Measurements from ENCODE around the gene ATXN7L1. TPM values are rescaled to one million over a fixed set of nuclear protein-coding genes. Genes with fewer than 3 reads are reported as not detected.
"Not testable (repeated sequence)": the region's sequence is repeated elsewhere in the genome, so short reads cannot be mapped to it uniquely, and the experiment has no call there.

The ATXN7L1 gene
- total RNA-seq, 4 donors from 2014 or later: 5.9 to 21.2 (median 7.7) TPM

DNA sequence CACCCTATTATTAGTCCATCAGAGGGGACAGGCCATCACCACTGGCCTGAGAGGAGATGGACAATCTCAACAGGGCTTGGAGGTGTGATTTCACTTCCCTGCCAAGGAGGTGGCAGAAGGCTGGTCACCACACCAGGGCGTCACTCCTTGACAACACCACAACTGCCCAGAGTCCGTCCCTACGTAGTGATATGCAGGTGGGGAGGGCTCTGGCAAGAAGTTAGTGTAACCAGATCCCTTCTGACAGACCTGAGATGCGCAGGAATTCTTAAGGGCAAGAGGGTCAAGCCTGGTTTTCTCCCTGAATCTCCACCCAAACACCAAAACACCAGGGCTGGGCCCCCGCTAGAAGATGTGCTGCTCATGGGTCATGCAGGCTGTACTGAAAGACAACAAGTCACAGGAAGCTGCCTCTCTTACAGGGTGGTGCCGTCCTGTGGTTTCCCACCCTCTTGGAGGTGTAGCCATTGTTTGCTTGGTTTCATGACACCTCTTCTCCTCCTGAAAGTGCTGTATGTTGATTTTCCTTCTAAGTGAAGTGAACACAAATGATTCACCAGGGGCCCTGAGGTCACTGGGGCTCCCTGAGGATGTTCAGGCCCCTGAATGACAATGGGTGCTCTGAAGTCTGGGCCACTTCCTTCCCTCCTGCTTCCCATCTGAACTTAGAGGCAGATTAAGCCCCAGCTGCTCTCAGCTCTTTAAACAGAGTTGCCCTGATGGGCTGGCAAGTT is 27.1 kb downstream of the ATXN7L1 start:
- no peak overlapping the region for H3K4me3 ChIP-seq
- peaks cover 0 to 47% (median 11%) of the 10 kb centered on the region in 3 donors for H3K4me1 ChIP-seq
- TF ChIP-seq EP300 (IDR thresholded peaks at IDR 0.05) (no peak), POLR2AphosphoS5 (IDR thresholded peaks at IDR 0.05) (no peak), POLR2A (IDR thresholded peaks at IDR 0.05) (no peak)
- no peaks in the 10 kb centered on the region for H3K36me3 ChIP-seq
- no peaks in the 10 kb centered on the region for H3K9me3 ChIP-seq
- no peak for ATAC-seq
- WGBS, 2 donors (ENCODE audit: low coverage in 1 of 2): 40 to 92% methylated on average over 1 to 5 of the region's 6 CpGs
- no peak overlapping the region for H3K27ac ChIP-seq
- no peaks in the 10 kb centered on the region for H3K27me3 ChIP-seq

DNA sequence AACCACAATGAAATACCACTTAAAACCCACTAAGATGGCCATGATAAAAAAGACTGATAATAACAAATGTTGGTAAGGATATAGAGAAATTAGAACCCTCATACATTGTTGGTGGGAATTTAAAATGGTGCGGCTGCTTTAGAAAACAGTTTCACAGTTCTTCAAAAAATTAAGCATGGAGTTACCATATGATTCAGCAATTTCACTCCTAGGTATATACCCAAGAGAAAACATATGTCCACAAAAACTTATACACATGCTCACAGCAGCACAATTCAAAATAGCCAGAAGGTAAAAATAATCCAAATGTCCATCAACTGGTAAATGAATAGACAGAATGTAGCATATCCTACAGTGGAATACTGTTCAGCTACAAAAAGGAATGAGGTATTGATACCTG is 30.0 kb downstream of the ATXN7L1 start:
- Histone ChIP-seq H3K4me1 (peaks cover 0 to 27% (median 2%) of the 10 kb centered on the region in 3 donors), H3K27me3 (no peaks in the 10 kb centered on the region), H3K27ac (no peak overlapping the region), H3K36me3 (no peaks in the 10 kb centered on the region), H3K4me3 (no peak overlapping the region), H3K9me3 (no peaks in the 10 kb centered on the region)
- 78 to 100% methylated on average over 1 of the region's 1 CpG for WGBS, 2 donors (ENCODE audit: low coverage in 1 of 2)
- no peak for TF ChIP-seq EP300 (IDR thresholded peaks at IDR 0.05)
- TF ChIP-seq CTCF (IDR thresholded peaks at IDR 0.05): no peak
- TF ChIP-seq POLR2A (IDR thresholded peaks at IDR 0.05): no peak
- TF ChIP-seq POLR2AphosphoS5 (IDR thresholded peaks at IDR 0.05): no peak
- no peak for ATAC-seq

DNA sequence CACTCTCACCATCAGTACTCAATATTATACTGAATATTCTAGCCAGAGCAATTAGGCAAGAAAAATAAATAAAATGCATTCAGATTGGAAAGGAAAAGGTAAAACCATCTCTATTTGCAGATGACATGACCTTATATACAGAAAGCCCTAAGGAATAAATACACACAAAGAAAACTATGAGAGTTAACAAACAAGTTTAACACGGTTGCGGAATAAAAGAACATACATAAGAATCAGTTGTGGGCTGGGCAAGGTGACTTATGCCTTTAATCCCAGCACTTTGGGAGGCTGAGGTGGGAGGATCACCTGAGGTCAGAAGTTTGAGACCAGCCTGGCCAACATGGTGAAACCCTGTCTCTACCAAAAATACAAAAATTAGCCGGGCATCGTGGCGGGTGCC is 31.7 kb downstream of the ATXN7L1 start:
- WGBS, 2 donors (ENCODE audit: low coverage in 1 of 2): 100% methylated on average over 1 to 5 of the region's 5 CpGs
- not testable (repeated sequence) for ATAC-seq

GRCh38 chr7:105841866-105842265 is 34.5 kb downstream of the ATXN7L1 start:
- H3K9me3 ChIP-seq: no peaks in the 10 kb centered on the region
- H3K4me1 ChIP-seq: peaks cover 6 to 52% (median 23%) of the 10 kb centered on the region in 3 donors
- H3K4me3 ChIP-seq: no peak overlapping the region
- no peak for TF ChIP-seq CTCF (IDR thresholded peaks at IDR 0.05)
- no peak for TF ChIP-seq EP300 (IDR thresholded peaks at IDR 0.05)
- TF ChIP-seq POLR2A (IDR thresholded peaks at IDR 0.05): no peak
- TF ChIP-seq POLR2AphosphoS5 (IDR thresholded peaks at IDR 0.05): no peak
- H3K27ac ChIP-seq: no peak overlapping the region
- WGBS, 2 donors (ENCODE audit: low coverage in 1 of 2): 39 to 83% methylated on average over 3 of the region's 3 CpGs
- H3K36me3 ChIP-seq: no peaks in the 10 kb centered on the region
- no peak for ATAC-seq
- no peaks in the 10 kb centered on the region for H3K27me3 ChIP-seq

More for the DNA sequence above, 31.7 kb downstream of the ATXN7L1 start:
- not testable (repeated sequence) for H3K4me3 ChIP-seq, H3K27me3 ChIP-seq, H3K9me3 ChIP-seq, H3K27ac ChIP-seq, H3K36me3 ChIP-seq
- peaks cover 0 to 27% (median 6%) of the 10 kb centered on the region in 3 donors for H3K4me1 ChIP-seq

GRCh38 chr7:105840981-105841749 is 35.2 kb downstream of the ATXN7L1 start:
- no peak for ATAC-seq
- no peaks in the 10 kb centered on the region for H3K9me3 ChIP-seq
- no peak overlapping the region for H3K4me3 ChIP-seq
- peaks cover 6 to 52% (median 23%) of the 10 kb centered on the region in 3 donors for H3K4me1 ChIP-seq
- no peaks in the 10 kb centered on the region for H3K27me3 ChIP-seq
- 68 to 72% methylated on average over 7 of the region's 8 CpGs for WGBS, 2 donors (ENCODE audit: low coverage in 1 of 2)
- peak overlapping the region in 1 of 4 donors; percentile 14 for H3K27ac ChIP-seq
- TF ChIP-seq POLR2A (IDR thresholded peaks at IDR 0.05): no peak
- TF ChIP-seq CTCF (IDR thresholded peaks at IDR 0.05): no peak
- no peak for TF ChIP-seq EP300 (IDR thresholded peaks at IDR 0.05)
- TF ChIP-seq POLR2AphosphoS5 (IDR thresholded peaks at IDR 0.05): no peak
- no peaks in the 10 kb centered on the region for H3K36me3 ChIP-seq

Data from gastroesophageal sphincter (tissue), 4 donors.